CD14-positive monocyte (primary cell): Measurements from ENCODE around the gene ATXN1. TPM values are rescaled to one million over a fixed set of nuclear protein-coding genes. Genes with fewer than 3 reads are reported as not detected.

Source experiments
- DNase-seq, 3 donors: peaks; one replicate each; pipeline ENCODE4 v3.0.0-alpha.2; 2011 to 2022
- H2AFZ ChIP-seq: 2 replicates; pipeline ENCODE4 v1.6.0; 2012; ENCODE audit warnings: mild to moderate bottlenecking, low read depth, low read length, inconsistent platforms; ENCODE audit not compliant: insufficient read depth, poor library complexity, severe bottlenecking
- H3K27ac ChIP-seq, 2 donors: 1 replicate in 1 of 2; 2 replicates in 1 of 2; pipeline ENCODE4 v1.5.1; 2012 to 2013; ENCODE audit warnings: low read length in 2 of 2, control low read depth in 1 of 2, inconsistent platforms in 1 of 2, low read depth in 1 of 2, mild to moderate bottlenecking in 1 of 2
- H3K27me3 ChIP-seq, 2 donors: one replicate each; pipeline versions ENCODE4 v1.6.0 to v1.6.1; 2011 to 2013; ENCODE audit warnings: low read length in 2 of 2; ENCODE audit not compliant: control insufficient read depth in 2 of 2, insufficient read depth in 2 of 2
- H3K36me3 ChIP-seq, 2 donors: replicated peaks in 1 of 2; 1 replicate in 1 of 2; 2 replicates in 1 of 2; pipeline versions ENCODE4 v1.5.1 to v1.6.1; 2012 to 2013; ENCODE audit warnings: low read length in 2 of 2, control low read depth in 1 of 2, inconsistent platforms in 1 of 2, mild to moderate bottlenecking in 1 of 2; ENCODE audit not compliant: insufficient read depth in 2 of 2, control insufficient read depth in 1 of 2
- H3K4me1 ChIP-seq, 2 donors: 1 replicate in 1 of 2; 2 replicates in 1 of 2; pipeline versions ENCODE4 v1.5.1 to v1.6.1; 2012 to 2013; ENCODE audit warnings: low read length in 2 of 2, control low read depth in 1 of 2, inconsistent platforms in 1 of 2, mild to moderate bottlenecking in 1 of 2, moderate library complexity in 1 of 2; ENCODE audit not compliant: insufficient read depth in 2 of 2, control insufficient read depth in 1 of 2
- H3K4me2 ChIP-seq: replicated peaks from 2 replicates; pipeline ENCODE3; 2012; ENCODE audit warnings: low read length, moderate library complexity, mild to moderate bottlenecking; ENCODE audit not compliant: poor library complexity, severe bottlenecking; ENCODE audit errors: extremely low read depth
- H3K4me3 ChIP-seq, 3 experiments: fragments of 200-600 bp in 1 of 3; sonication (generic) in 1 of 3; replicated peaks in 1 of 3; 1 replicate in 2 of 3; 2 replicates in 1 of 3; pipeline ENCODE4 v1.5.1; 2011 to 2013; ENCODE audit warnings: low read length in 3 of 3, mild to moderate bottlenecking in 3 of 3, control low read depth in 2 of 3, low read depth in 2 of 3, inconsistent platforms in 1 of 3, moderate library complexity in 1 of 3
- H3K79me2 ChIP-seq: 2 replicates; pipeline ENCODE4 v1.6.0; 2012; ENCODE audit warnings: mild to moderate bottlenecking, control low read depth, inconsistent platforms, low read length, moderate library complexity; ENCODE audit not compliant: insufficient read depth
- H3K9ac ChIP-seq: 2 replicates; pipeline ENCODE4 v1.6.0; 2017; ENCODE audit warnings: low read length, mild to moderate bottlenecking; ENCODE audit not compliant: insufficient read depth, poor library complexity, severe bottlenecking
- H3K9me3 ChIP-seq, 2 donors: replicated peaks in 1 of 2; 1 replicate in 1 of 2; 2 replicates in 1 of 2; pipeline versions ENCODE4 v1.5.1 to v1.6.1; 2012 to 2013; ENCODE audit warnings: low read length in 2 of 2, control low read depth in 1 of 2; ENCODE audit not compliant: control insufficient read depth in 1 of 2, insufficient read depth in 1 of 2
- H4K20me1 ChIP-seq: 2 replicates; pipeline ENCODE4 v1.6.0; 2012; ENCODE audit warnings: mild to moderate bottlenecking, low read length, control low read depth, moderate library complexity; ENCODE audit not compliant: insufficient read depth
- H3K27ac Mint-ChIP-seq, 7 donors: one replicate each; pipeline ENCODE4 v1.8.0; 2020; ENCODE audit warnings: mild to moderate bottlenecking in 7 of 7, mixed read lengths in 7 of 7, moderate library complexity in 6 of 7, inconsistent platforms in 2 of 7
- H3K27me3 Mint-ChIP-seq, 3 donors: one replicate each; pipeline ENCODE4 v1.8.0; 2021 to 2022; ENCODE audit warnings: low read depth in 3 of 3, mild to moderate bottlenecking in 3 of 3, mixed read lengths in 3 of 3, moderate library complexity in 3 of 3, inconsistent platforms in 1 of 3
- H3K36me3 Mint-ChIP-seq, 2 donors: one replicate each; pipeline ENCODE4 v1.8.0; 2020; ENCODE audit warnings: mixed read lengths in 2 of 2, inconsistent platforms in 1 of 2, mild to moderate bottlenecking in 1 of 2
- H3K4me1 Mint-ChIP-seq: one replicate; pipeline ENCODE4 v1.8.0; 2020; ENCODE audit warnings: mild to moderate bottlenecking, mixed read lengths
- H3K4me3 Mint-ChIP-seq, 2 donors: one replicate each; pipeline ENCODE4 v1.8.0; 2020; ENCODE audit warnings: mild to moderate bottlenecking in 2 of 2, mixed read lengths in 2 of 2, moderate library complexity in 1 of 2
- H3K9me3 Mint-ChIP-seq, 7 donors: one replicate each; pipeline ENCODE4 v1.8.0; 2020 to 2022; ENCODE audit warnings: mixed read lengths in 7 of 7, mild to moderate bottlenecking in 6 of 7, moderate library complexity in 6 of 7, inconsistent platforms in 2 of 7
- WGBS: methylation state at CpG from one replicate; pipeline ENCODE4 v1.1.5; 2013; ENCODE audit warnings: missing lambda C conversion rate; ENCODE audit not compliant: insufficient coverage; 5-methylcytosine and 5-hydroxymethylcytosine counted together
- intact Hi-C, 2 donors: fragments of 100-400 bp; cut with micrococcal nuclease; formaldehyde crosslinking; loops; one replicate each; pipeline versions ENCODE4 v1.15.0 to v1.15.1; 2023
- polyA plus RNA-seq, 3 donors: library from polyadenylated mRNA; depleted of rRNA in 1 of 3; unstranded in 2 of 3; stranded (reverse) in 1 of 3; fragments of 300-500 nt in 2 of 3; fragments of >200 nt in 1 of 3; fragmentation: Illumina TruSeq in 2 of 3; gene quantifications; 1 replicate in 2 of 3; 2 replicates in 1 of 3; pipeline ENCODE4 v1.2.3, GENCODE V29; 2012 to 2021
- TF ChIP-seq, protein P1 (sequence below): fragments of 200-600 bp; IDR thresholded peaks from one replicate; pipeline ENCODE4 v1.8.0; 2022; ENCODE audit warnings: antibody characterized with exemption, mild to moderate bottlenecking

The ATXN1 gene
- polyA plus RNA-seq, 3 donors, result 8.8 to 19.1 (median 10.9) TPM

GRCh38 chr6:16651871-16652270 is 109.4 kb downstream of the ATXN1 start:
- Histone ChIP-seq H3K36me3 (peaks cover 22 to 60% of the 10 kb centered on the region in 2 donors), H3K4me2 (no peak overlapping the region), H3K27me3 (no peaks in the 10 kb centered on the region), H2AFZ (no peak overlapping the region), H3K9ac (peak overlapping the region; percentile 9), H3K4me3 (no peak overlapping the region), H3K79me2 (no peaks in the 10 kb centered on the region), H3K27ac (peak overlapping the region in 1 of 2 donors; percentile 26), H3K9me3 (no peaks in the 10 kb centered on the region), H4K20me1 (peaks cover 7% of the 10 kb centered on the region), H3K4me1 (peaks cover 7 to 17% of the 10 kb centered on the region in 2 donors)
- Mint-ChIP-seq H3K4me1 (peaks cover 20% of the 10 kb centered on the region), H3K4me3 (no peak overlapping the region), H3K27ac (no peak overlapping the region), H3K27me3 (no peaks in the 10 kb centered on the region), H3K9me3 (no peaks in the 10 kb centered on the region), H3K36me3 (peaks cover 44 to 64% of the 10 kb centered on the region in 2 donors)
- TF ChIP-seq, protein P1, sequence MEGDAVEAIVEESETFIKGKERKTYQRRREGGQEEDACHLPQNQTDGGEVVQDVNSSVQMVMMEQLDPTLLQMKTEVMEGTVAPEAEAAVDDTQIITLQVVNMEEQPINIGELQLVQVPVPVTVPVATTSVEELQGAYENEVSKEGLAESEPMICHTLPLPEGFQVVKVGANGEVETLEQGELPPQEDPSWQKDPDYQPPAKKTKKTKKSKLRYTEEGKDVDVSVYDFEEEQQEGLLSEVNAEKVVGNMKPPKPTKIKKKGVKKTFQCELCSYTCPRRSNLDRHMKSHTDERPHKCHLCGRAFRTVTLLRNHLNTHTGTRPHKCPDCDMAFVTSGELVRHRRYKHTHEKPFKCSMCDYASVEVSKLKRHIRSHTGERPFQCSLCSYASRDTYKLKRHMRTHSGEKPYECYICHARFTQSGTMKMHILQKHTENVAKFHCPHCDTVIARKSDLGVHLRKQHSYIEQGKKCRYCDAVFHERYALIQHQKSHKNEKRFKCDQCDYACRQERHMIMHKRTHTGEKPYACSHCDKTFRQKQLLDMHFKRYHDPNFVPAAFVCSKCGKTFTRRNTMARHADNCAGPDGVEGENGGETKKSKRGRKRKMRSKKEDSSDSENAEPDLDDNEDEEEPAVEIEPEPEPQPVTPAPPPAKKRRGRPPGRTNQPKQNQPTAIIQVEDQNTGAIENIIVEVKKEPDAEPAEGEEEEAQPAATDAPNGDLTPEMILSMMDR, result no peak
- WGBS, result 0% methylated on average over 1 of the region's 6 CpGs
- no peak for DNase-seq
- intact Hi-C loops, result loop anchor here in 1 of 2 donors (10.0 kb wide), 1 partner anchor 47 kb away; no protein-coding TSS in a partner anchor

DNA sequence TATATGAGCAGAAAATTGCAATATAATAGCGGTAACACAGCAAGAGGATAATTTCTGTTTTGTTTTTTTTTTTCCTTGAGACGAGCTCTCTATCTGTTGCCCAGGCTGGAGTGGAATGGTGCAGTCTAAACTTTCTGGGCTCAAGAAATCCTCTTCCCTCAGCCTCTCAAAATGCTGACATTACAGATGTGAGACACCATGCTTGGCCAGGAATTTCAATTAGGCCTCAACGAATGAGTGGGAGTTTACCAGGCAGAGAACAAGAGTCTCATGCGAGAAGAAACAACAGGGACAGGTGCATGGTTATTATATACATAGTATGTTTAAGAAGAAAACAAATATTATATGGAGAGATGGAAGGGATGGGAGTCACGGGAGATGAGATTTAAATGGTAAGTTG is 111.4 kb downstream of the ATXN1 start:
- H3K36me3 ChIP-seq, result peaks cover 11 to 60% of the 10 kb centered on the region in 2 donors

More for the DNA sequence above, 111.4 kb downstream of the ATXN1 start:
- no peak overlapping the region for H2AFZ ChIP-seq
- peaks cover 7 to 17% of the 10 kb centered on the region in 2 donors for H3K4me1 ChIP-seq
- Mint-ChIP-seq H3K27me3 (peaks cover 0 to 2% (median 0%) of the 10 kb centered on the region in 3 donors), H3K36me3 (peaks cover 44 to 62% of the 10 kb centered on the region in 2 donors), H3K27ac (no peak overlapping the region), H3K4me1 (peaks cover 20% of the 10 kb centered on the region), H3K4me3 (no peak overlapping the region), H3K9me3 (no peaks in the 10 kb centered on the region)
- no peaks in the 10 kb centered on the region for H3K27me3 ChIP-seq
- H3K9ac ChIP-seq, result no peak overlapping the region
- no peak overlapping the region for H3K4me2 ChIP-seq
- H3K27ac ChIP-seq, result no peak overlapping the region
- intact Hi-C loops, result loop anchor here in 1 of 2 donors (10.0 kb wide), 1 partner anchor 45 kb away; no protein-coding TSS in a partner anchor
- no peaks in the 10 kb centered on the region for H3K79me2 ChIP-seq
- no peak overlapping the region for H3K4me3 ChIP-seq
- no peaks in the 10 kb centered on the region for H3K9me3 ChIP-seq
- peaks cover 10% of the 10 kb centered on the region for H4K20me1 ChIP-seq
- TF ChIP-seq, protein P1, result no peak
- no CpG with 5 or more reads among the region's 5 CpGs for WGBS
- no peak for DNase-seq
